Progenitor cell of endocrine pancreas (in vitro differentiated cells): ENCODE measurements around the gene GIMAP6. TPM values are rescaled to one million over a fixed set of nuclear protein-coding genes. Genes with fewer than 3 reads are reported as not detected.
"Not testable (repeated sequence)": the region's sequence is repeated elsewhere in the genome, so short reads cannot be mapped to it uniquely, and the experiment has no call there.

ENCODE experiments used
- DNase-seq: peaks from one replicate; pipeline ENCODE4 v3.0.0; 2021; ENCODE audit warnings: low spot score; ENCODE audit not compliant: unreplicated experiment
- H3K27ac Mint-ChIP-seq: 2 replicates; pipeline ENCODE4 v1.8.0; 2021; ENCODE audit warnings: mild to moderate bottlenecking, moderate library complexity, mixed read lengths
- H3K27me3 Mint-ChIP-seq: 2 replicates; pipeline ENCODE4 v1.8.0; 2021; ENCODE audit warnings: mixed read lengths
- H3K36me3 Mint-ChIP-seq: 2 replicates; pipeline ENCODE4 v1.8.0; 2022; ENCODE audit warnings: mixed read lengths; ENCODE audit not compliant: insufficient read depth
- H3K4me1 Mint-ChIP-seq: 2 replicates; pipeline ENCODE4 v1.8.0; 2021; ENCODE audit warnings: low read depth, mixed read lengths
- H3K4me3 Mint-ChIP-seq: 2 replicates; pipeline ENCODE4 v1.8.0; 2021; ENCODE audit warnings: low read depth, mild to moderate bottlenecking, moderate library complexity, mixed read lengths
- H3K9me3 Mint-ChIP-seq: 2 replicates; pipeline ENCODE4 v1.8.0; 2021; ENCODE audit warnings: low read depth, mixed read lengths
- total RNA-seq: library from RNA; stranded (reverse); gene quantifications from 2 replicates; pipeline ENCODE4 v1.2.1, GENCODE V29; 2021
- TF ChIP-seq, protein P1 (sequence below): fragments of 200-600 bp; sonication (generic); IDR thresholded peaks from one replicate; pipeline ENCODE4 v1.5.0; 2021; ENCODE audit warnings: antibody characterized with exemption, mild to moderate bottlenecking; ENCODE audit not compliant: unreplicated experiment

GIMAP6 gene
- total RNA-seq, 1 donor from 2014 or later: not detected

DNA sequence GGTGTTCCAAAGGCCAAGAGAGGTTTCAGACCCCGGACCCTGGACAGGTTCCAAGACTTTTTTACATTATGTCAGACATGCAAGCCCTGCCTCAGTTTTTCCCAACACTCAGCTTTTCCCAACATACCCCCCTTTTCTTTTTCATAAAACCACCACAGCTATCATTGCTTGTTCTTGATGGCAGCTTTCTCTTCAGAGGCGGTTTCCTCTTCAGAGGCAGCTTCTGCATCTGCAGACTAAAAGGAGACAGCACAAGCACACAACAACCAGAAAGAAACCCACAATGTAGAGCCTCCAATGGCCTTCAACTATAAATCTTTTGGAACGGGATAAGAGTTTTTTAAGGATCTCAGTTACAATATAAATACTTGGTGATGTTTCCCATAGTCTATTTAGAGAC is 19.3 kb downstream of the GIMAP6 start:
- no peaks in the 10 kb centered on the region for H3K36me3 Mint-ChIP-seq
- DNase-seq: no peak
- peaks cover 14% of the 10 kb centered on the region for H3K9me3 Mint-ChIP-seq
- TF ChIP-seq, protein P1, sequence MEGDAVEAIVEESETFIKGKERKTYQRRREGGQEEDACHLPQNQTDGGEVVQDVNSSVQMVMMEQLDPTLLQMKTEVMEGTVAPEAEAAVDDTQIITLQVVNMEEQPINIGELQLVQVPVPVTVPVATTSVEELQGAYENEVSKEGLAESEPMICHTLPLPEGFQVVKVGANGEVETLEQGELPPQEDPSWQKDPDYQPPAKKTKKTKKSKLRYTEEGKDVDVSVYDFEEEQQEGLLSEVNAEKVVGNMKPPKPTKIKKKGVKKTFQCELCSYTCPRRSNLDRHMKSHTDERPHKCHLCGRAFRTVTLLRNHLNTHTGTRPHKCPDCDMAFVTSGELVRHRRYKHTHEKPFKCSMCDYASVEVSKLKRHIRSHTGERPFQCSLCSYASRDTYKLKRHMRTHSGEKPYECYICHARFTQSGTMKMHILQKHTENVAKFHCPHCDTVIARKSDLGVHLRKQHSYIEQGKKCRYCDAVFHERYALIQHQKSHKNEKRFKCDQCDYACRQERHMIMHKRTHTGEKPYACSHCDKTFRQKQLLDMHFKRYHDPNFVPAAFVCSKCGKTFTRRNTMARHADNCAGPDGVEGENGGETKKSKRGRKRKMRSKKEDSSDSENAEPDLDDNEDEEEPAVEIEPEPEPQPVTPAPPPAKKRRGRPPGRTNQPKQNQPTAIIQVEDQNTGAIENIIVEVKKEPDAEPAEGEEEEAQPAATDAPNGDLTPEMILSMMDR: no peak
- no peaks in the 10 kb centered on the region for H3K4me1 Mint-ChIP-seq
- peaks cover 2% of the 10 kb centered on the region for H3K27me3 Mint-ChIP-seq
- H3K4me3 Mint-ChIP-seq: no peak overlapping the region
- no peak overlapping the region for H3K27ac Mint-ChIP-seq

DNA sequence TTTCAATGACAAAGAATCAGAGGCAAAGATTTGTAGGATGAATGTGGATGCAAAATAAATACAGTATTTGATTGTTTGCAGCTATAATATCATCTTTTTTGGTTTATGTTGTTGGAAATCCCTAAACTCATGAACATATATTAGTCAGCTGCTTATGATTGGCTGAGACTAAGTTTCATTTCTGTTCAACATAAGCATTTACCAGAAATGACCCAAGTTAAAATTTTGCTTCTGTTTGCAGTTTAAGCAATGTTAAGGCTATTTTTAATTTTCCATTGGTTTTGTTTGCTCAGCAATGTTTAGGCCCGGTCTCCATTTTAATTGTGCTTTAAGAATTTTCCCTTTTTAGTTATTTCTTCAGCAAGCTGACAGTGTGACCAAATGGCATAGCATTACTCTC is 22.0 kb downstream of the GIMAP6 start:
- no peaks in the 10 kb centered on the region for H3K36me3 Mint-ChIP-seq
- peaks cover 20% of the 10 kb centered on the region for H3K9me3 Mint-ChIP-seq
- no peak overlapping the region for H3K27ac Mint-ChIP-seq
- DNase-seq: no peak
- TF ChIP-seq, protein P1: no peak
- H3K4me1 Mint-ChIP-seq: no peaks in the 10 kb centered on the region
- peaks cover 2% of the 10 kb centered on the region for H3K27me3 Mint-ChIP-seq
- no peak overlapping the region for H3K4me3 Mint-ChIP-seq

DNA sequence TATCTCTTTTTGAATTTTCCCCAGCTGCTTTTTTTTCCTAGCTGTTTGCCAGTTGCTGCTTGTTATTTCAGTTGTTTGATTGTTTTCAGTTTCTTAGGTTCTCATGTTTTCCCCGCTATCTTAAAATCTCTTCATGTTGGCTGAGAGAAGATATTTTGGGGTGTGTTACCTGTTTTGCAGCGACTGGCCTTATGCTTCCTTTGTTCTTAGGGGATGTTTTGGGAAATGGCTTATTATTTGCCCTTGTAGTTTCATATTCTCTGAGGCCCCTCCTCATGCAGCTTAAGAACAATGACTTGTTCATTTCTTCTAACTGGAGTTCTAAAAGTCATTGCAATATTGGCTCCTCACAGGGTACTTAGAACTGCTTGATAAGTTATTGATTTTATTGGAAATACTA is 28.6 kb downstream of the GIMAP6 start:
- H3K4me1 Mint-ChIP-seq, H3K36me3 Mint-ChIP-seq, H3K4me3 Mint-ChIP-seq, H3K27ac Mint-ChIP-seq, DNase-seq, H3K27me3 Mint-ChIP-seq: not testable (repeated sequence)
- peaks cover 40% of the 10 kb centered on the region for H3K9me3 Mint-ChIP-seq

DNA sequence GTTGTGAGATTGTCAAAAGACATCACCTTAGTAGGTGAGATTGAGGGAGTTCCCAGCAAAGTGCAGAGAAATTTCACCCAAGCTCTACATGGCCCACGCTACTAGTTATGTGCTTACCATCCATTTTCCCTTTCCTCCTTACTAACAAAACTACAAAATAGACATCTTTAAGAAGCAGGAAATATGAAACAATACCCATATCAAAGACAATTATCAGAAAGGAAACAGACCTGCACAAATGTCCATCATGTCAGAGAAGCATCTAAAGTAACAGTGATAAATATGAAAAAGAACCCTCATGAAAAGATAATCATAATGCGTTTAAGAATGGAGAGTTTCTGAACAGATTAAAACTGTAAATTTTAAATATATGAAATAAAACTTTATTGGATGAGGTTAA is 36.8 kb downstream of the GIMAP6 start:
- Mint-ChIP-seq H3K4me3 (no peak overlapping the region), H3K27ac (no peak overlapping the region), H3K4me1 (no peaks in the 10 kb centered on the region), H3K27me3 (no peaks in the 10 kb centered on the region), H3K9me3 (peaks cover 58% of the 10 kb centered on the region), H3K36me3 (no peaks in the 10 kb centered on the region)
- TF ChIP-seq, protein P1: no peak
- no peak for DNase-seq

DNA sequence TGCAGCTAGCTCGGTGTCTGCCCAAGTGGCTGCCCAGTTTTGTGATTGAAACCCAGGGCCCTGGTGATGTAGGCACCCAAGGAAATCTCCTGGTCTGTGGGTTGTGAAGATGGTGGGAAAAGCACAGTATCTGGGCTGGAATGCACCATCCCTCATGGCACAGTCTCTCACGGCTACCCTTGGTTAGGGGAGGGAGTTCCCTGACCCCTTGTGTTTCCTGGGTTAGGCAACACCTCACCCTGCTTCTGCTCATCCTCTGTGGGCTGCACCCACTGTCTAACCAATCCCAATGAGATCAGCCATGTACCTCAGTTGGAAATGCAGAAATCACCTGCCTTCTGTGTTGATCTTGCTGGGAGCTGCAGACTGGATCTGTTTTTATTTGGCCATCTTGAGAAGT is 37.4 kb downstream of the GIMAP6 start:
- Mint-ChIP-seq H3K9me3 (peaks cover 52% of the 10 kb centered on the region), H3K4me1 (no peaks in the 10 kb centered on the region), H3K27ac (no peak overlapping the region), H3K4me3 (no peak overlapping the region), H3K27me3 (no peaks in the 10 kb centered on the region), H3K36me3 (no peaks in the 10 kb centered on the region)
- no peak for DNase-seq
- TF ChIP-seq, protein P1: no peak

DNA sequence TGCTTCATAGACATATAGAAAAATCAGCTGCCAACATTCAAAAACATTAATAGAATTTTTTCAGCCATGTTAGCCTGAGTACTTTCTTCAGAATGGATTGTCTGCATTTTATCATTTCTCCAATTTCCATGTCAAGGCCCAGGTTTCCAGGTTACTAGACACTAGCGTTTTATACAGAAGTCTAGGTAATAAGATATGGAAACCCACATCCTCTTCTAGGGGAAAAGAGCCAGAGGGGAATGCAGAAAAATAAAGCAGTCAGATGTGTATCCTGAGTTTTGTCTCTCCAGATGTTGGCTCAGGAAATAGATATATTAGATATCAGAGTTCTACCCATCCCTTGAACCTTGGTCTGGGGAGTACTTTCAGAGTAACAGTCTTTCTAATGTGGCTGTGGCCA is 44.6 kb downstream of the GIMAP6 start:
- H3K9me3 Mint-ChIP-seq: peaks cover 13% of the 10 kb centered on the region
- no peaks in the 10 kb centered on the region for H3K4me1 Mint-ChIP-seq
- DNase-seq: no peak
- no peaks in the 10 kb centered on the region for H3K36me3 Mint-ChIP-seq
- H3K27me3 Mint-ChIP-seq: no peaks in the 10 kb centered on the region
- H3K4me3 Mint-ChIP-seq: no peak overlapping the region
- no peak overlapping the region for H3K27ac Mint-ChIP-seq
- TF ChIP-seq, protein P1: no peak
